BE2C (cell line): ENCODE data around the gene ZC3H12C.

ENCODE experiments used
- DNase-seq: peaks from one replicate; pipeline ENCODE4 v3.0.0-alpha.2; 2020
- H3K27me3 ChIP-seq: fragments of 250-450 bp; sonication (Bioruptor Pico); 2 replicates; pipeline ENCODE4 v1.5.1; 2020; ENCODE audit warnings: mild to moderate bottlenecking
- H3K36me3 ChIP-seq: fragments of 250-450 bp; sonication (Bioruptor Pico); 2 replicates; pipeline ENCODE4 v1.5.1; 2020; ENCODE audit warnings: mild to moderate bottlenecking
- H3K4me1 ChIP-seq: fragments of 250-450 bp; sonication (Bioruptor Pico); 2 replicates; pipeline ENCODE4 v1.5.1; 2020
- H3K4me3 ChIP-seq: 2 replicates; pipeline ENCODE4 v1.5.1; 2011; ENCODE audit warnings: low read depth, low read length
- H3K9me3 ChIP-seq: fragments of 250-450 bp; sonication (Bioruptor Pico); 2 replicates; pipeline ENCODE4 v1.5.1; 2020
- CTCF ChIP-seq: IDR thresholded peaks from 2 replicates; pipeline ENCODE4 v1.5.1; 2012; ENCODE audit warnings: mild to moderate bottlenecking, low read depth, low read length

The ZC3H12C gene

GRCh38 chr11:110081462-110082376 lies 11.5 kb upstream of the ZC3H12C start:
- Histone ChIP-seq H3K4me1 (no peaks in the 10 kb centered on the region), H3K9me3 (no peaks in the 10 kb centered on the region), H3K27me3 (no peaks in the 10 kb centered on the region), H3K4me3 (no peak overlapping the region), H3K36me3 (no peaks in the 10 kb centered on the region)
- no peak for DNase-seq
- TF ChIP-seq CTCF: no peak

- H3K36me3 ChIP-seq: no peaks in the 10 kb centered on the region
- H3K4me3 ChIP-seq: no peak overlapping the region
- H3K4me1 ChIP-seq: no peaks in the 10 kb centered on the region
- DNase-seq: no peak
- TF ChIP-seq CTCF: no peak
- H3K27me3 ChIP-seq: peaks cover 5% of the 10 kb centered on the region
- no peaks in the 10 kb centered on the region for H3K9me3 ChIP-seq
These were observed 10.3 kb upstream of the ZC3H12C start for GRCh38 chr11:110082899-110083298.

- Histone ChIP-seq H3K36me3 (no peaks in the 10 kb centered on the region), H3K27me3 (peaks cover 20% of the 10 kb centered on the region), H3K4me3 (no peak overlapping the region), H3K4me1 (no peaks in the 10 kb centered on the region), H3K9me3 (no peaks in the 10 kb centered on the region)
- DNase-seq: no peak
- no peak for TF ChIP-seq CTCF
These were observed 7.8 kb upstream of the ZC3H12C start for GRCh38 chr11:110085255-110085838.

- TF ChIP-seq CTCF: no peak
- H3K4me1 ChIP-seq: no peaks in the 10 kb centered on the region; the same call in 1 of the 2 replicates
- H3K36me3 ChIP-seq: no peaks in the 10 kb centered on the region
- no peak overlapping the region for H3K4me3 ChIP-seq
- peaks cover 24% of the 10 kb centered on the region for H3K27me3 ChIP-seq
- H3K9me3 ChIP-seq: no peaks in the 10 kb centered on the region
- DNase-seq: no peak
These were observed 6.3 kb upstream of the ZC3H12C start for GRCh38 chr11:110086892-110087309.

DNA sequence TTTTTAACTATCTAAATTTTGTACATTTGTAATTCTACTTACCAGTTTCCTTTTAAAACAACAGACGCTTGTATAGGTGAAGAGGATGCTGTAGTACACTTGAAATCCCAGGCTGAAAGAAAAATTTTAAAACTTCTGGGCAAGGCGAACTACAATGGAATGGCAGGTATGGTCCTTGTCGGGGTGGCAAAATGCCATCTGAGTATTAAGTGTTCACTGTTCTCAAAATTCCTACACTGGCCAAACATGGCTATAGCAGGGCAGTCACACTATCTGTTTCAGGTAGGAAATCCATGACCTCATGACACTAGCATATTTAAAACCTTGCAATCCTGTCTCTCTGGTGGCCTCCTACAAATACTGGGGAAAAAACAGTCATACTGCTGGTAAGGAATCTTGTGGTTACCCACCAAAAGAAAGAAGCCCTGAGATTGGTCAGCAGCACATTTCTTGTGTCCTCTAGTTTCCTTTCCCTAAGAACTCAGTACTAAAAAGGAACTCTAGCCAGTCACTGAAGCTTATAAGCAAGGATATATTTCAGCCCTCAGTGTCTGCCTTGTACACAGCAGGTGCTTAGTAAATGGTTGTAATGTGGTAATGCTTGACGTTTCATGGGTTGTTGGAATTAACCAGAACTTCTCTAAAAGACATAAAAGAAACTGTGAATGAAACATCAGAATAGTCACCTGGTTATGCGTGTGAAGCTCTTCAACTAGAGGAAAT lies 5.2 kb upstream of the ZC3H12C start:
- Histone ChIP-seq H3K36me3 (no peaks in the 10 kb centered on the region), H3K27me3 (peaks cover 31% of the 10 kb centered on the region), H3K9me3 (no peaks in the 10 kb centered on the region), H3K4me1 (peaks cover 4% of the 10 kb centered on the region; the same call in 1 of the 2 replicates), H3K4me3 (no peak overlapping the region)
- TF ChIP-seq CTCF: no peak
- no peak for DNase-seq
